ENCODE measurements around the gene OR1F1. TPM values are rescaled to one million over a fixed set of nuclear protein-coding genes. Genes with fewer than 3 reads are reported as not detected.
"Not testable (repeated sequence)": the region's sequence is repeated elsewhere in the genome, so short reads cannot be mapped to it uniquely, and the experiment has no call there.

Gene OR1F1
- total RNA-seq, 1 donor from 2014 or later = not detected

DNA sequence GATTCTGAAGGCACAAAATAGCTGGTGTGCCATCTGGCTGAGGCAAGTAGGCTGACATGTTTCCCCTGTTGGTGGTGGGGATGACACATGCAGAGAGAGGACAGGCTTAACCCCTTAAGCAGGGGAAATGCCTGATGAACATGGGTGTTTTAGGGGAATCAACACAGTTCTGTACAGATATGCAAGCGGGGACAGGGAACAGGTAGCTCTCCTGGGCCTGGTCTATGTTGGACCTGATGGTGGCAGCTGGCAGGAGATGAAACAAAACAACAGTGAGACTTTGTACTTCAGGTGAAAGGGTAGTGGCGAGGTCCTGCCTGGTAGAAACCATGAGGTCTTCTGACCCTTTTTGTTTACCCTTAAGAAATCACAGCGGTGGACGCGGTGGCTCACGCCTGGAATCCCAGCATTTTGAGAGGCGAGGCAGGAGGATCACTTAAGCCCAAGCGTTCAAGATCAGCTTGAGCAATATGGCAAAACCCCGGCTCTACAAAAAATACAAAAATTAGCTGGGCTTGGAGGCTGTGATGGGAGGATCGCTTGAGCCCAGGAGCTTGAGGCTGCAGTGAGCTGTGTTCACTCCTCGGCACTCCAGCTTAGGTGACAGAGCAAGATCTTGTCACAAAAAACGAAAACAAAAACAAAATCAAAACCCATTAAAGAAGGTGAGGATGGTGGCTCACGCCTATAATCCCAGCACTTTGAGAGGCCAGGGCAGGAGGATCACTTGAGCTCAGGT is 10.5 kb downstream of the OR1F1 start:
- no peak for DNase-seq (ENCODE audit: low read depth)

DNA sequence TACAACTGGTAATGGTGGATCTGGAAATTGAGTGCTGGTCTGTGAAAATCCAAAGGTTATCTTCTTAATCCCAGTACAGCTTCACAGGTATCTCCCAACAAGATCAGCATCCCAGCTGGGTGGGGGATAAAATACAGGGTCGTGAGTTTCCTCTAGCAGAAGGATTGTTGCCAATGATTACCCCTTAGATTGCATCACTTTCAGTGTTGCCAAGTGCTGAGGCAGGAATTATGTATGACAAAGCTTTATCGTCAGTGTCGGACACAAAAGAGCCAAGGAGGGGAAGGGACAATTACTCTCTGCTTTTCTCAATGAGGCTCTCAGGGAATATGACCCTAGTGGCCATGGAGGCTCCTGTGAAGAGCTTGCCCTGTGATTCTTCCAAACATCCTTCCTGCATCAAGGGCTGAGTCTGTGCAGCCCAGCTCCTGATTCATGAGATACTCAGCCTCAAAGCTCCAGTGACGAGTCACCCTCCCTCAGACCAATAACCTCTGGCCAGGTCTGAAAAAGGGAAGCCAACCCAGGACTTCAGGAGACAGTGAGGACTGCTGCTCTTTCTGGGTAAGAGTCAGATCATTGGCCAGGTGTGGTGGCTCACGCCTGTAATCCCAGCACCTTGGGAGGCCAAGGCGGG is 15.0 kb downstream of the OR1F1 start:
- no peak for DNase-seq (ENCODE audit: low read depth)

GRCh38 chr16:3205939-3206338 is 17.9 kb downstream of the OR1F1 start:
- DNase-seq (ENCODE audit: low read depth) = not testable (repeated sequence)

GRCh38 chr16:3207086-3207953 is 19.3 kb downstream of the OR1F1 start:
- DNase-seq (ENCODE audit: low read depth) = no peak

- no peak for DNase-seq (ENCODE audit: low read depth)
These were observed 24.0 kb downstream of the OR1F1 start for GRCh38 chr16:3212006-3212405.

DNA sequence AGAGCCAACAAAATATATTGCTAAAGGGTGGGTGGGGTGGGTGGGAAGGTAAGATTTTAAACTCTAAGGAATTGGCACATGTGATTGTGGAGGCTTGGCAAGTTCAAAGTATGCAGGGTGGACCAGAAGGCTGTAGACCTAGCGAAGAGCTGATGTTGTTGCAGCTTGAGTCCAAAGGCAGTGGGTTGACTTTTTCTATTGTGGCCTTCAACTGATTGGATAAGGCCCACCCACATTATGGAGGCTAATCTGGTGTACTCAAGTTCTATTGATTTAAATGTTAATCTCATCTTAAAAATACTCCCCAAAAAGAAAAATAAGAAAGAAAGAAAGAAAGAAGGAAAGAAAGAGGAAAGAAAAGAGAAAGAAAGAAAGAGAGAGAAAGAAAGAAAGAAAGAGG is 24.6 kb downstream of the OR1F1 start:
- DNase-seq (ENCODE audit: low read depth) = no peak

GRCh38 chr16:3214904-3215600 is 27.0 kb downstream of the OR1F1 start:
- no peak for DNase-seq (ENCODE audit: low read depth)

DNA sequence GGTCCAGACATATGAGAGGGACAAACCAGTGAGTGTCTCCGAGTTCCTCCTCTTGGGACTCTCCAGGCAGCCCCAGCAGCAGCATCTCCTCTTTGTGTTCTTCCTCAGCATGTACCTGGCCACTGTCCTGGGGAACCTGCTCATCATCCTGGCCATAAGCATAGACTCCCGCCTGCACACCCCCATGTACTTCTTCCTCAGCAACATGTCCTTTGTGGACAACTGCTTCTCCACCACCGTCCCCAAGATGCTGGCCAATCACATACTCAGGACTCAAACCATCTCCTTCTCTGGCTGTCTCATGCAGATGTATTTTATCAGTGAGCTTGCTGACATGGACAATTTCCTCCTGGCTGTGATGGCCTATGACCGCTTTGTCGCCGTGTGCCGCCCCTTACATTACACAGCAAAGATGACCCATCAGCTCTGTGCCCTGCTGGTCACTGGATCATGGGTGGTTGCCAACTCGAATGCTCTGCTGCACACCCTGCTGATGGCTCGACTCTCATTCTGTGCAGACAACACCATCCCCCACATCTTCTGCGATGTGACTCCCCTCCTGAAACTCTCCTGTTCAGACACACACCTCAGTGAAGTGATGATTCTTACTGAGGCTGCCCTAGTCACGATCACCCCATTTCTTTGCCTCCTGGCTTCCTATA is 27.7 kb downstream of the OR1F1 start:
- DNase-seq (ENCODE audit: low read depth) = no peak

DNA sequence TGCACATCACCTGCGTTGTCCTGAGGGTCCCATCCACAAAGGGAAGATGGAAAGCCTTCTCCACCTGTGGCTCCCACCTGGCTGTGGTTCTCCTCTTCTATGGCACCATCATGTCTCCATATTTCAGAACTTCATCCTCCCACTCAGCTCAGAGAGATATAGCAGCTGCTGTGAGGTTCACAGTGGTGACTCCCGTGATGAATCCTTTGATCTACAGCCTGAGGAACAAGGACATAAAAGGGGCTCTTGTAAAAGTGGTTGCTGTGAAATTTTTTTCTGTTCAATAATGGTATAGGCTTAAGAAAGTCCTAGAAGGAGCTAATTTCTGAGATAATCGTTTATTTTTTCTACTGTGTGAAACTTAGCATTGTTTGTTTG is 28.2 kb downstream of the OR1F1 start:
- no peak for DNase-seq (ENCODE audit: low read depth)

DNA sequence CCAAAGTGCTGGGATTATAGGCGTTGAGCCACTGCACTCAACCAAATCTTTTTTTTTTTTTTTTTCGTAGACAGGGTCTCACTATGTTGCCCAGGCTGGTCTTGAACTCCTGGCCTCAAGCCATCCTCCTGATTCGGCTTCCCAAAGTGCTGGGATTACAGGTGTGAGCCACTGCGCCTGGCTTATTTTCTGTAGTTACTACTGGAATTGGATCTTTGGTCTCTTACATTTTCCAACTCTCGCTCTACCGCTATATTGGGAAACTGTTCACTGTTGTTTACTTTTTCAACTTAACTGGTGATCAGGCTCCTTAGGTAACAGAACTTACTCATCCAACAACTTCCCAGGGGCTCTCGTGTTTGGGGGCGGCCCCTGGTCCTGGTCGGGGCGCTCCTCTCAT is 32.8 kb downstream of the OR1F1 start:
- DNase-seq (ENCODE audit: low read depth) = no peak

GRCh38 chr16:3223913-3224515 is 36.0 kb downstream of the OR1F1 start:
- no peak for DNase-seq (ENCODE audit: low read depth)

- no peak for DNase-seq (ENCODE audit: low read depth)
These were observed 46.5 kb downstream of the OR1F1 start for GRCh38 chr16:3234543-3234856.

DNA sequence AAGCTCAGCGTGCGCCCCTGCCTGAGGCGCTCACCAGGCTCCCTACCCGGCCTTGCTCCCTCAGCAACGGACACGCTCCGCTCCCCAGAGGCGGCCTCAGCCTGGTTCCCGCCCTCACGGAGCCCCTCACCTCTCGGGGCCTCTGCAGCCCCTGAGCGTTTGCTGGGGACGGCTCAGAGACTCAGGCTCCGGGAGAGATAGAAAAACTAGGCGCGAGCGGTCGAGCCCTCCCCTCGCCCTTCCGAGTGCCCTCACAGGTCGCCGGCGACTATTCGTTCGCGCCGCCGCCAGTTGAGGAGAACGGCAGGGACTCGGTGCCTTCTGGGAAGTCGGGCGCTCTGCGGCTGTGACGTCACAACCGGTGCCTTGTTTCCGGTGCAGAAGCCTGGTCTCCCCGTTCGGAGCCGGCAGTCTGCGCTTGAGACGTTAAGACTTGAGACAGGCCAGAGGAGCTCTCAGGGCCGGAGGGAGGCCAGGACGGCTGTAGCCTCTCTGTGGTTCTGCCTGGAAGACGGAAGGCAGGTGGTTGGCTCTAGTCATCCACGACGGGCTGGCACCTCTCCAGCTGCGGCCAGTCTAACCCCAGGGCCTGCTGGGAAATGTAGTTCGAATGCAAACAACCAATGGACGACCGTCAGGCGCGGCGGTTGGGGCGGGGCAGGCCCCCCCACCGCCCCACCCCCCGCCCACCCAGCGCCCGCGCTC is 47.0 kb downstream of the OR1F1 start, which contains the start of gene ZNF200:
Gene ZNF200, minus strand, starts transcription at position 302 of the 705 bp plus-strand sequence. CDS start 1,403 bp downstream, outside the sequence.
- DNase-seq (ENCODE audit: low read depth) = peak; percentile 88

- no peak for DNase-seq (ENCODE audit: low read depth)
These were observed 48.1 kb downstream of the OR1F1 start for GRCh38 chr16:3235856-3236669.

GRCh38 chr16:3241761-3242160 is 53.8 kb downstream of the OR1F1 start:
- no peak for DNase-seq (ENCODE audit: low read depth)

DNA sequence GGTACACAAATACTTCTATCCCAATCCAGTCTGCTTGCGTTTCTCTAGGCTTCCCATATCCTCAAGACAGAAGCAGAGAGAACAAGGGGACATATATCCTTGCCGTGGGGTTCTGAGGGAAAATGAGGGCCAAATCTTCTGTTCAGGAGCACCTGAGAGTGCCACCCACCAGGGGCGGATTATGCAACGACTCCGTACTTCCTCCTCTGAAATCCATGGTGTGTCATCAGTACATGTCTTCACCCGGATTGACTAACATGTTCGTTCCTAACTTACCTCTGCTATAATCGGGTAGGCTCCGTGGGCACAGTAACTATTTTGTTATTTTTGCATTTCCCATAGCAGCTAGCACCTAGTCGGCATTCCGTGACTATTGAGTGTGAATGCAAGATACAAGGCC is 54.7 kb downstream of the OR1F1 start:
- DNase-seq (ENCODE audit: low read depth) = no peak

GRCh38 chr16:3243882-3244281 is 55.9 kb downstream of the OR1F1 start:
- DNase-seq (ENCODE audit: low read depth) = no peak

GRCh38 chr16:3246002-3246401 is 58.0 kb downstream of the OR1F1 start:
- DNase-seq (ENCODE audit: low read depth) = no peak

GRCh38 chr16:3246876-3247275 is 58.9 kb downstream of the OR1F1 start:
- DNase-seq (ENCODE audit: low read depth) = no peak

GRCh38 chr16:3248596-3248995 is 60.6 kb downstream of the OR1F1 start:
- DNase-seq (ENCODE audit: low read depth) = no peak
